HepG2 (cell line): Measurements from ENCODE around the gene GRB7. TPM values are rescaled to one million over a fixed set of nuclear protein-coding genes. Genes with fewer than 3 reads are reported as not detected.
A peak's percentile ranks its signal among the peaks of the same experiment; 100 is the strongest.

Source experiments
- ATRX ChIP-seq: sonication (generic); formaldehyde crosslinking; IDR thresholded peaks from 2 replicates; pipeline ENCODE4 v1.4.0; 2020; ENCODE audit warnings: missing genetic modification reagents, borderline replicate concordance
- CEBPB ChIP-seq: IDR thresholded peaks from 2 replicates; pipeline ENCODE4 v1.6.1; 2011; ENCODE audit warnings: low read depth, low read length, improper control_type of control experiment, borderline replicate concordance
- FOSL1 ChIP-seq: sonication (generic); formaldehyde crosslinking; IDR thresholded peaks from 2 replicates; pipeline ENCODE4 v1.9.0; 2021; ENCODE audit warnings: missing genetic modification reagents, borderline replicate concordance
- JDP2 ChIP-seq: sonication (generic); formaldehyde crosslinking; IDR thresholded peaks from 2 replicates; pipeline ENCODE4 v1.8.1; 2022; ENCODE audit warnings: missing genetic modification reagents, borderline replicate concordance
- POLR2A ChIP-seq, 2 experiments: IDR thresholded peaks; 2 replicates each; pipeline ENCODE4 v1.6.1; 2011; ENCODE audit warnings: low read depth in 2 of 2, low read length in 2 of 2, mild to moderate bottlenecking in 1 of 2, moderate library complexity in 1 of 2; ENCODE audit not compliant: insufficient read depth in 1 of 2
- RFX3 ChIP-seq: IDR thresholded peaks from 2 replicates; pipeline ENCODE4 v1.6.1; 2016; ENCODE audit warnings: missing biosample characterization, missing genetic modification reagents
- STAT5B ChIP-seq: sonication (generic); formaldehyde crosslinking; IDR thresholded peaks from 2 replicates; pipeline ENCODE4 v1.4.0; 2020; ENCODE audit warnings: missing genetic modification reagents
- SYNCRIP ChIP-seq: fragments of 200-400 bp; formaldehyde crosslinking; IDR thresholded peaks from 2 replicates; pipeline ENCODE4 v1.6.1; 2018; ENCODE audit warnings: mild to moderate bottlenecking, low read depth, low read length; ENCODE audit not compliant: insufficient read depth
- TBX3 ChIP-seq: fragments of 450-650 bp; IDR thresholded peaks from 2 replicates; pipeline ENCODE4 v1.6.1; 2017; ENCODE audit warnings: antibody characterized with exemption, mild to moderate bottlenecking, inconsistent platforms, borderline replicate concordance
- YEATS2 ChIP-seq: sonication (generic); formaldehyde crosslinking; IDR thresholded peaks from 2 replicates; pipeline ENCODE4 v1.4.0; 2020; ENCODE audit warnings: missing genetic modification reagents, borderline replicate concordance
- ZNF563 ChIP-seq: sonication (generic); formaldehyde crosslinking; IDR thresholded peaks from 2 replicates; pipeline ENCODE4 v1.8.0; 2022; ENCODE audit warnings: mild to moderate bottlenecking, moderate library complexity, missing genetic modification reagents
- ZNF564 ChIP-seq: sonication (generic); formaldehyde crosslinking; IDR thresholded peaks from 2 replicates; pipeline ENCODE4 v1.8.1; 2023; ENCODE audit warnings: mild to moderate bottlenecking, missing genetic modification reagents
- ZNF646 ChIP-seq: sonication (generic); formaldehyde crosslinking; IDR thresholded peaks from 2 replicates; pipeline ENCODE4 v1.9.0; 2021; ENCODE audit warnings: mild to moderate bottlenecking, missing genetic modification reagents
- polyA plus RNA-seq, 8 experiments: library from polyadenylated mRNA; depleted of rRNA in 3 of 8; stranded (reverse) in 7 of 8; unstranded in 1 of 8; fragments of >200 nt; fragmentation: Illumina TruSeq in 4 of 8; extraction: Trizol in 4 of 8; gene quantifications; 2 replicates each; pipeline versions ENCODE4 v1.2.1 to v1.2.3, GENCODE V29; 2011 to 2016; ENCODE audit warnings: low read depth in 4 of 8, missing spikeins in 1 of 8, mixed read lengths in 1 of 8; ENCODE audit not compliant: insufficient read depth in 1 of 8
- total RNA-seq, 5 experiments: library from RNA; depleted of rRNA; stranded (reverse); fragments of >200 nt; fragmentation: Illumina TruSeq; extraction: Trizol; gene quantifications; 2 replicates each; pipeline ENCODE4 v1.2.3, GENCODE V29; 2016; ENCODE audit warnings: low read depth in 1 of 5
- TF ChIP-seq, protein P1 (sequence below): IDR thresholded peaks from 2 replicates; pipeline ENCODE4 v1.6.1; 2016; ENCODE audit warnings: low read depth, missing genetic modification reagents, missing compliant biosample characterization
- TF ChIP-seq, protein P2 (sequence below): sonication (generic); formaldehyde crosslinking; IDR thresholded peaks from 2 replicates; pipeline ENCODE4 v1.5.1; 2020; ENCODE audit warnings: mild to moderate bottlenecking, missing genetic modification reagents, borderline replicate concordance

The GRB7 gene
- total and polyA plus RNA-seq, 2 of the 13 experiments (the other 11 are each of a cell fraction or from before 2014, with no cell fraction given), result 60.2 to 77.7 TPM

GRCh38 chr17:39738983-39739884 is 1.5 kb downstream of the GRB7 start (continued):
- no peak for TF ChIP-seq FOSL1
- TF ChIP-seq CEBPB, result no peak
- TF ChIP-seq, protein P1, sequence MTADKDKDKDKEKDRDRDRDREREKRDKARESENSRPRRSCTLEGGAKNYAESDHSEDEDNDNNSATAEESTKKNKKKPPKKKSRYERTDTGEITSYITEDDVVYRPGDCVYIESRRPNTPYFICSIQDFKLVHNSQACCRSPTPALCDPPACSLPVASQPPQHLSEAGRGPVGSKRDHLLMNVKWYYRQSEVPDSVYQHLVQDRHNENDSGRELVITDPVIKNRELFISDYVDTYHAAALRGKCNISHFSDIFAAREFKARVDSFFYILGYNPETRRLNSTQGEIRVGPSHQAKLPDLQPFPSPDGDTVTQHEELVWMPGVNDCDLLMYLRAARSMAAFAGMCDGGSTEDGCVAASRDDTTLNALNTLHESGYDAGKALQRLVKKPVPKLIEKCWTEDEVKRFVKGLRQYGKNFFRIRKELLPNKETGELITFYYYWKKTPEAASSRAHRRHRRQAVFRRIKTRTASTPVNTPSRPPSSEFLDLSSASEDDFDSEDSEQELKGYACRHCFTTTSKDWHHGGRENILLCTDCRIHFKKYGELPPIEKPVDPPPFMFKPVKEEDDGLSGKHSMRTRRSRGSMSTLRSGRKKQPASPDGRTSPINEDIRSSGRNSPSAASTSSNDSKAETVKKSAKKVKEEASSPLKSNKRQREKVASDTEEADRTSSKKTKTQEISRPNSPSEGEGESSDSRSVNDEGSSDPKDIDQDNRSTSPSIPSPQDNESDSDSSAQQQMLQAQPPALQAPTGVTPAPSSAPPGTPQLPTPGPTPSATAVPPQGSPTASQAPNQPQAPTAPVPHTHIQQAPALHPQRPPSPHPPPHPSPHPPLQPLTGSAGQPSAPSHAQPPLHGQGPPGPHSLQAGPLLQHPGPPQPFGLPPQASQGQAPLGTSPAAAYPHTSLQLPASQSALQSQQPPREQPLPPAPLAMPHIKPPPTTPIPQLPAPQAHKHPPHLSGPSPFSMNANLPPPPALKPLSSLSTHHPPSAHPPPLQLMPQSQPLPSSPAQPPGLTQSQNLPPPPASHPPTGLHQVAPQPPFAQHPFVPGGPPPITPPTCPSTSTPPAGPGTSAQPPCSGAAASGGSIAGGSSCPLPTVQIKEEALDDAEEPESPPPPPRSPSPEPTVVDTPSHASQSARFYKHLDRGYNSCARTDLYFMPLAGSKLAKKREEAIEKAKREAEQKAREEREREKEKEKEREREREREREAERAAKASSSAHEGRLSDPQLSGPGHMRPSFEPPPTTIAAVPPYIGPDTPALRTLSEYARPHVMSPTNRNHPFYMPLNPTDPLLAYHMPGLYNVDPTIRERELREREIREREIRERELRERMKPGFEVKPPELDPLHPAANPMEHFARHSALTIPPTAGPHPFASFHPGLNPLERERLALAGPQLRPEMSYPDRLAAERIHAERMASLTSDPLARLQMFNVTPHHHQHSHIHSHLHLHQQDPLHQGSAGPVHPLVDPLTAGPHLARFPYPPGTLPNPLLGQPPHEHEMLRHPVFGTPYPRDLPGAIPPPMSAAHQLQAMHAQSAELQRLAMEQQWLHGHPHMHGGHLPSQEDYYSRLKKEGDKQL (CRISPR knock-in tag), result peak; percentile 13; the same call in 1 of the 2 replicates
- peak; percentile 33; the same call in 1 of the 2 replicates for TF ChIP-seq TBX3
- TF ChIP-seq JDP2, result no peak
- TF ChIP-seq STAT5B, result peak; percentile 85; the same call in 1 of the 2 replicates
- peak; percentile 74; the same call in 1 of the 2 replicates for TF ChIP-seq YEATS2 (CRISPR knock-in tag)
- TF ChIP-seq, protein P2, sequence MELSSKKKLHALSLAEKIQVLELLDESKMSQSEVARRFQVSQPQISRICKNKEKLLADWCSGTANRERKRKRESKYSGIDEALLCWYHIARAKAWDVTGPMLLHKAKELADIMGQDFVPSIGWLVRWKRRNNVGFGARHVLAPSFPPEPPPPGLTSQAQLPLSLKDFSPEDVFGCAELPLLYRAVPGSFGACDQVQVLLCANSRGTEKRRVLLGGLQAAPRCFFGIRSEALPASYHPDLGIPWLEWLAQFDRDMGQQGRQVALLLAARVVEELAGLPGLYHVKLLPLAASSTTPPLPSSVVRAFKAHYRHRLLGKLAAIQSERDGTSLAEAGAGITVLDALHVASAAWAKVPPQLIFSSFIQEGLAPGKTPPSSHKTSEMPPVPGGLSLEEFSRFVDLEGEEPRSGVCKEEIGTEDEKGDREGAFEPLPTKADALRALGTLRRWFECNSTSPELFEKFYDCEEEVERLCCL (CRISPR knock-in tag), result no peak; the same call in 1 of the 2 replicates
- TF ChIP-seq ATRX, result no peak
- TF ChIP-seq ZNF646 (CRISPR knock-in tag), result no peak
- TF ChIP-seq RFX3 (CRISPR knock-in tag), result no peak
- TF ChIP-seq ZNF563, result peak; percentile 79; the same call in 1 of the 2 replicates
- TF ChIP-seq ZNF564 (CRISPR knock-in tag), result peak; percentile 62; the same call in 1 of the 2 replicates
- no peak for TF ChIP-seq SYNCRIP
- TF ChIP-seq POLR2A (IDR thresholded peaks at IDR 0.05; ENCODE audit: insufficient read depth in 1 of 2, low read depth in 2 of 2, low read length in 2 of 2), result peak; percentile 72 to 79
